DOHH2 (cell line): Measurements from ENCODE around the gene P3H4.

ENCODE experiments used
- CTCF ChIP-seq: fragments of 200-600 bp; sonication (generic); IDR thresholded peaks from one replicate; pipeline ENCODE4 v1.5.1; 2014; ENCODE audit warnings: antibody characterized with exemption, mild to moderate bottlenecking, low read depth, low read length; ENCODE audit not compliant: poor library complexity, severe bottlenecking
- EZH2phosphoT487 ChIP-seq: fragments of 200-600 bp; sonication (generic); IDR thresholded peaks from 2 replicates; pipeline ENCODE4 v1.6.1; 2017; ENCODE audit warnings: borderline replicate concordance, mild to moderate bottlenecking, antibody characterized with exemption, low read length, moderate library complexity, mixed read lengths

GRCh38 chr17:41816637-41817320, 5.0 kb upstream of the P3H4 start:
- TF ChIP-seq CTCF: no peak
- TF ChIP-seq EZH2phosphoT487: no peak
